Type B pancreatic cell (in vitro differentiated cells): ENCODE results near the gene EMP2. TPM values are rescaled to one million over a fixed set of nuclear protein-coding genes. Genes with fewer than 3 reads are reported as not detected.

Experiments used
- DNase-seq: peaks from one replicate; pipeline ENCODE4 v3.0.0; 2021; ENCODE audit warnings: mixed read lengths; ENCODE audit not compliant: unreplicated experiment; ENCODE audit errors: extremely low spot score
- H3K27ac Mint-ChIP-seq: 2 replicates; pipeline ENCODE4 v1.8.0; 2021; ENCODE audit warnings: mild to moderate bottlenecking, mixed read lengths
- H3K27me3 Mint-ChIP-seq: 2 replicates; pipeline ENCODE4 v1.8.0; 2021; ENCODE audit warnings: mixed read lengths
- H3K36me3 Mint-ChIP-seq: 2 replicates; pipeline ENCODE4 v1.8.0; 2021; ENCODE audit warnings: mixed read lengths
- H3K4me1 Mint-ChIP-seq: one replicate; pipeline ENCODE4 v1.8.0; 2021; ENCODE audit warnings: mixed read lengths; ENCODE audit not compliant: unreplicated experiment
- H3K4me3 Mint-ChIP-seq: 2 replicates; pipeline ENCODE4 v1.8.0; 2021; ENCODE audit warnings: mild to moderate bottlenecking, mixed read lengths
- H3K9me3 Mint-ChIP-seq: 2 replicates; pipeline ENCODE4 v1.8.0; 2021; ENCODE audit warnings: mixed read lengths
- CTCF ChIP-seq: fragments of 200-600 bp; sonication (generic); conservative IDR thresholded peaks from 2 replicates; pipeline ENCODE4 v1.5.0; 2021; ENCODE audit warnings: antibody characterized with exemption, mild to moderate bottlenecking
- total RNA-seq: library from RNA; stranded (reverse); gene quantifications from 2 replicates; pipeline ENCODE4 v1.2.1, GENCODE V29; 2021; ENCODE audit warnings: low replicate concordance

EMP2 gene
- total RNA-seq, 1 donor from 2014 or later, result 36.3 TPM

- no peaks in the 10 kb centered on the region for H3K27me3 Mint-ChIP-seq
- H3K36me3 Mint-ChIP-seq, result peaks cover 22% of the 10 kb centered on the region
- H3K9me3 Mint-ChIP-seq, result peaks cover 7% of the 10 kb centered on the region
- H3K27ac Mint-ChIP-seq, result no peak overlapping the region
- no peak for DNase-seq
- no peak overlapping the region for H3K4me3 Mint-ChIP-seq
- TF ChIP-seq CTCF, result no peak
- no peaks in the 10 kb centered on the region for H3K4me1 Mint-ChIP-seq
Observed at GRCh38 chr16:10485698-10486382, 94.6 kb downstream of the EMP2 start.

GRCh38 chr16:10485159-10485558 lies 95.2 kb downstream of the EMP2 start:
- peaks cover 7% of the 10 kb centered on the region for H3K9me3 Mint-ChIP-seq
- no peak for TF ChIP-seq CTCF
- no peaks in the 10 kb centered on the region for H3K4me1 Mint-ChIP-seq
- H3K27ac Mint-ChIP-seq, result no peak overlapping the region
- DNase-seq, result no peak
- no peaks in the 10 kb centered on the region for H3K27me3 Mint-ChIP-seq
- no peak overlapping the region for H3K4me3 Mint-ChIP-seq
- peaks cover 25% of the 10 kb centered on the region for H3K36me3 Mint-ChIP-seq

- no peak for DNase-seq
- no peaks in the 10 kb centered on the region for H3K27me3 Mint-ChIP-seq
- no peak overlapping the region for H3K4me3 Mint-ChIP-seq
- H3K36me3 Mint-ChIP-seq, result peaks cover 28% of the 10 kb centered on the region
- no peak for TF ChIP-seq CTCF
- no peak overlapping the region for H3K27ac Mint-ChIP-seq
- H3K9me3 Mint-ChIP-seq, result no peaks in the 10 kb centered on the region
- H3K4me1 Mint-ChIP-seq, result no peaks in the 10 kb centered on the region
Observed at GRCh38 chr16:10480151-10480550, 100.2 kb downstream of the EMP2 start.

Other genes with a start within 250 kb of the EMP2 start
- gene ATF7IP2, start 194.5 kb downstream of the EMP2 start, total RNA-seq, result 15.5 and 27.5 TPM in 2 replicates
- gene TEKT5, start 114.3 kb upstream of the EMP2 start, total RNA-seq, result 0.41 and 0.52 TPM in 2 replicates
- 20.8 and 24.1 TPM in 2 replicates for gene NUBP1, start 163.2 kb upstream of the EMP2 start, total RNA-seq
- 0.62 and 2.5 TPM in 2 replicates for gene TVP23A, start 238.2 kb upstream of the EMP2 start, total RNA-seq